Measurements from ENCODE around the gene TPSAB1.

DNA sequence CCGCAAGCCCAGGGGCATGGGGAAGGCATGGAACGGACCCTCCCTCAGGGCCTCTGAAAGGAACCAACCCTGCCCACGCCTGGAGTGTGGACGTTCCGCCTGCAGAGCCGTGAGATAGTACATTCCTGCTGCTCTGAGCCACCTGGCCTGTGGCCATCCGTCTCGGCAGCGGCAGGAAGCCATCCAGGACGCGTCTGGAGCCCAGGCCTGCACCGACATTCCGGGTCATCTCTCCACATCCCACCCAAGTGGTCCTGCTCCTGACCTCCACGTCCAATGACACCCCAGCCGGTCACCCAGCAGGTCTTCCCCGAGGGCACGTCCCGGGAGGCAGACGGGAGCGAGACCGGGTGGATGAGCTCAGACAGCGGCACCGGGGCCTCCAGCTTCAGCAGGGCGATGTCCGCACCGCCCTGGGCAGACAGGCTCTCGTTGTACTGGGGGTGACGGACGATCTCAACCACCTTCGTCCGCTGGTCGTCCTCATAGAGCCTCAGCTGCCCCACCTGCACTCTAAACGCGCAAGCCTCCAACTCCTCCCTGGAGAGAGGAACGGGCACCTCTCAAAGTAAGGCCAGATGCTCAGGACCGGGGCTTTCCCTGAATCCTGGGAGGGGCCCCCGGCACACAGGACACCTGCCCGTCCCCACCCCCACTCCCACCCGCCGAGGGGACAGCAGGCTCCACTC, 47.6 kb downstream of the TPSAB1 start:
- TF ChIP-seq, protein P1, sequence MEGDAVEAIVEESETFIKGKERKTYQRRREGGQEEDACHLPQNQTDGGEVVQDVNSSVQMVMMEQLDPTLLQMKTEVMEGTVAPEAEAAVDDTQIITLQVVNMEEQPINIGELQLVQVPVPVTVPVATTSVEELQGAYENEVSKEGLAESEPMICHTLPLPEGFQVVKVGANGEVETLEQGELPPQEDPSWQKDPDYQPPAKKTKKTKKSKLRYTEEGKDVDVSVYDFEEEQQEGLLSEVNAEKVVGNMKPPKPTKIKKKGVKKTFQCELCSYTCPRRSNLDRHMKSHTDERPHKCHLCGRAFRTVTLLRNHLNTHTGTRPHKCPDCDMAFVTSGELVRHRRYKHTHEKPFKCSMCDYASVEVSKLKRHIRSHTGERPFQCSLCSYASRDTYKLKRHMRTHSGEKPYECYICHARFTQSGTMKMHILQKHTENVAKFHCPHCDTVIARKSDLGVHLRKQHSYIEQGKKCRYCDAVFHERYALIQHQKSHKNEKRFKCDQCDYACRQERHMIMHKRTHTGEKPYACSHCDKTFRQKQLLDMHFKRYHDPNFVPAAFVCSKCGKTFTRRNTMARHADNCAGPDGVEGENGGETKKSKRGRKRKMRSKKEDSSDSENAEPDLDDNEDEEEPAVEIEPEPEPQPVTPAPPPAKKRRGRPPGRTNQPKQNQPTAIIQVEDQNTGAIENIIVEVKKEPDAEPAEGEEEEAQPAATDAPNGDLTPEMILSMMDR (IDR thresholded peaks at IDR 0.05 in 8 of 11, conservative IDR thresholded peaks at IDR 0.05 in 3 of 11): no peak
- no peak for TF ChIP-seq POLR2A (IDR thresholded peaks at IDR 0.05)
- TF ChIP-seq POLR2AphosphoS5 (IDR thresholded peaks at IDR 0.05): no peak

All from spleen (tissue), 7 donors.